HG03520 (cell line): ENCODE data around the gene KCNJ1.

Experiments
- ATAC-seq: cut with Tn5 transposase; IDR thresholded peaks from one replicate; pipeline ENCODE4 v1.9.1; 2021; ENCODE audit warnings: mild to moderate bottlenecking, moderate library complexity; ENCODE audit not compliant: unreplicated experiment

The KCNJ1 gene

GRCh38 chr11:128796270-128796669 lies 70.8 kb downstream of the KCNJ1 start:
- ATAC-seq = peak; percentile 99

- ATAC-seq = no peak
Measured at GRCh38 chr11:128790196-128790595, 76.9 kb downstream of the KCNJ1 start.

DNA sequence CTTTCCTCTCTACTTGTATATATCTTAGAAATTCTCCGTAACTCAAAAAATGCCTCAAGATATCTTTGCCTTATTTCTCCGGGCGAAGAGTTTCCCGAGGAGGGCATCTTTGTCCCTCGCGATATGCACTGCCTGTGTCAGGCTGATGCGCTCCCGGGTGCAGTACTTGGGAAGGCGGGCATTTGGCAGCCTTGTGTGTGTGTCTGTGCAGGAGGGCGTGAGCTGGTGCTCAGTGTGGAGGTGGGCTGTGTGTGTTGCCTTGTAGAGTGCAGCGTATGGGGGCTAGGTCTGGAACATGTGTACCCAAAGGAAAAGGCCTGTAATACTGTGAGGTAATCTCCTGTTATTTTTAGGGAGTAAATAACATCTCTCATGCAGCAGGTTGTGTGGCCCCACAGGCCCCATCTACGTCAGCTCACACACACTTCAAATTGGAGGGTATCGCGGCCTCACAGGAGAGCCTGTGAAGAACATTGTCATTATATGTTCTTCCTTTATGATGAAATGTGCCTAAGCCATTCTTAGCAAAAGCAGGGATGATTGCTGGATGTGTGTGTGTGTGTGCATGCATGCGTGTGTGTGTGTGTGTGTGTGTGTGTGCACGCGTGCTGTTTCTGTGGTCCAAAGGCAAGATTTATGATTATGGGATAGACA lies 77.5 kb downstream of the KCNJ1 start:
- no peak for ATAC-seq
